Upper lobe of right lung (tissue), 1 donor: ENCODE results near the gene SEMA6B. TPM values are rescaled to one million over a fixed set of nuclear protein-coding genes. Genes with fewer than 3 reads are reported as not detected.
"Not testable (repeated sequence)": the region's sequence is repeated elsewhere in the genome, so short reads cannot be mapped to it uniquely, and the experiment has no call there.

Source experiments
- ATAC-seq: fragments of 200-7000 bp; cut with Tn5 transposase; one replicate; pipeline ENCODE4 v1.9.1; 2020; ENCODE audit warnings: mild to moderate bottlenecking, moderate library complexity
- DNase-seq: peaks from one replicate; pipeline ENCODE4 v3.0.0-alpha.2; 2020
- H3K27ac ChIP-seq: fragments of 200-600 bp; one replicate; pipeline ENCODE4 v1.8.0; 2022
- H3K27me3 ChIP-seq: fragments of 200-600 bp; one replicate; pipeline ENCODE4 v1.8.0; 2022; ENCODE audit warnings: mild to moderate bottlenecking
- H3K36me3 ChIP-seq: fragments of 200-600 bp; one replicate; pipeline ENCODE4 v1.8.0; 2022
- H3K4me1 ChIP-seq: fragments of 200-600 bp; one replicate; pipeline ENCODE4 v1.8.0; 2022
- H3K4me3 ChIP-seq: fragments of 200-600 bp; one replicate; pipeline ENCODE4 v1.8.0; 2022; ENCODE audit warnings: mild to moderate bottlenecking
- H3K9me3 ChIP-seq: fragments of 200-600 bp; one replicate; pipeline ENCODE4 v1.8.0; 2022
- intact Hi-C: fragments of 100-400 bp; cut with DNase I; formaldehyde crosslinking; loops from one replicate; pipeline ENCODE4 v1.11.0; 2022
- total RNA-seq: library from RNA; stranded (reverse); fragmentation: NEBNext Ultra II Directional; extraction: Animal tissue kit (Norgen Biotek cat#: 25700); gene quantifications from one replicate; pipeline ENCODE4 v1.2.1, GENCODE V29; 2021
- TF ChIP-seq, protein P1 (sequence below): fragments of 200-600 bp; IDR thresholded peaks from one replicate; pipeline ENCODE4 v1.8.0; 2022; ENCODE audit warnings: antibody characterized with exemption
- donor health status: DM: no; HTN: yes; CAD: no; lungs with severe emphysema.

The SEMA6B gene
- total RNA-seq, 1 donor from 2014 or later, result 20.3 TPM

DNA sequence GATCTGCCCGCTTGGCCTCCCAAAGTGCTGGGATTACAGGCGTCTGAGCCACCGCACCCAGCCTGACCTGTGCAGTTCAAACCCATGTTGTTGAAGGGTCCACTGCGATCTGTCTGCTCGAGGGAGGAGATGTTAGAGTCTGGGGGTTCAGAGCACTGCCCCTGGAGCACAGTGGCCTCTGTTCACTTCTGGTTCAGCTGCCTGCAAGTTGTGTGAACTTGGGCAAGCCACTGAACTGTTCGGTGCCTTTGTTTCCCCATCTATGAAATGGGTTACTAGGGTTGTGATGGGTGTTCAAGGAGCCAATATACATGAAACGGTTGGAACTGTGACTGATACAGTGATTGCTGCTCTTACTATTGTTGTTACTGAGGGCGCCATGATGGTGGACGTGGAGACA is 26.1 kb downstream of the SEMA6B start:
- Histone ChIP-seq H3K9me3 (no peaks in the 10 kb centered on the region), H3K4me3 (no peak overlapping the region), H3K27ac (no peak overlapping the region), H3K4me1 (peaks cover 14% of the 10 kb centered on the region), H3K36me3 (no peaks in the 10 kb centered on the region), H3K27me3 (no peaks in the 10 kb centered on the region)
- ATAC-seq, result no peak
- TF ChIP-seq, protein P1, sequence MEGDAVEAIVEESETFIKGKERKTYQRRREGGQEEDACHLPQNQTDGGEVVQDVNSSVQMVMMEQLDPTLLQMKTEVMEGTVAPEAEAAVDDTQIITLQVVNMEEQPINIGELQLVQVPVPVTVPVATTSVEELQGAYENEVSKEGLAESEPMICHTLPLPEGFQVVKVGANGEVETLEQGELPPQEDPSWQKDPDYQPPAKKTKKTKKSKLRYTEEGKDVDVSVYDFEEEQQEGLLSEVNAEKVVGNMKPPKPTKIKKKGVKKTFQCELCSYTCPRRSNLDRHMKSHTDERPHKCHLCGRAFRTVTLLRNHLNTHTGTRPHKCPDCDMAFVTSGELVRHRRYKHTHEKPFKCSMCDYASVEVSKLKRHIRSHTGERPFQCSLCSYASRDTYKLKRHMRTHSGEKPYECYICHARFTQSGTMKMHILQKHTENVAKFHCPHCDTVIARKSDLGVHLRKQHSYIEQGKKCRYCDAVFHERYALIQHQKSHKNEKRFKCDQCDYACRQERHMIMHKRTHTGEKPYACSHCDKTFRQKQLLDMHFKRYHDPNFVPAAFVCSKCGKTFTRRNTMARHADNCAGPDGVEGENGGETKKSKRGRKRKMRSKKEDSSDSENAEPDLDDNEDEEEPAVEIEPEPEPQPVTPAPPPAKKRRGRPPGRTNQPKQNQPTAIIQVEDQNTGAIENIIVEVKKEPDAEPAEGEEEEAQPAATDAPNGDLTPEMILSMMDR, result no peak
- intact Hi-C loops, result no loop called here
- no peak for DNase-seq

DNA sequence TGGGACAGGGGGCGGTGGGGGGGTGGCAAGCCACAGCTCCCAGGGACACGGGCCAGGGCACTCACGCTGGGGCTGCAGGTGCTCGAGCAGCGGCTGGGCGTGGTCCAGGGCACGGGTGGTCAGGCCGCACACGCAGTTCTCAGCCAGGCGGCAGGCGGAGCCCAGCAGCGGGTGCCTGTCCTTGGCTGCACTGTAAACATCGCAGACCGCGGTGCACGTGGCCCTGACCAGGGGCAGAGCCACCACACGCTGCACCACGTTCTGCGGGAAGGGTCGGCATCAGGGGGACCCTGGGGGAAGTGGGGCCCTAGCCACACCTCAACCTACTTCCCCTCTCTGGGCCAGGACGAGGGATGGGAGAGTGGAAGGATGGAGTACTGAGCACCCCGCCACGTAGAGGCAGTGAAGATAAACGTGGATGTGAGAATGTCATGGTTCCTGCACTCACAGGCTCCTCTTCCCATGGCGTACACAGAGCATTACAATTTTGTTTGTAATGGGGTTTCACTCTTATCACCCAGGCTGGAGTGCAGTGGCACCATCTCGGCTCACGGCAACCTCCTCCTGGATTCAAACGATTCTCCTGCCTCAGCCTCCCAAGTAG is 27.8 kb downstream of the SEMA6B start:
- intact Hi-C loops, result no loop called here
- ATAC-seq, result peak; percentile 12
- DNase-seq, result no peak
- Histone ChIP-seq H3K36me3 (no peaks in the 10 kb centered on the region), H3K4me3 (no peak overlapping the region), H3K4me1 (peaks cover 14% of the 10 kb centered on the region), H3K27ac (no peak overlapping the region), H3K9me3 (no peaks in the 10 kb centered on the region), H3K27me3 (no peaks in the 10 kb centered on the region)
- TF ChIP-seq, protein P1, result no peak

DNA sequence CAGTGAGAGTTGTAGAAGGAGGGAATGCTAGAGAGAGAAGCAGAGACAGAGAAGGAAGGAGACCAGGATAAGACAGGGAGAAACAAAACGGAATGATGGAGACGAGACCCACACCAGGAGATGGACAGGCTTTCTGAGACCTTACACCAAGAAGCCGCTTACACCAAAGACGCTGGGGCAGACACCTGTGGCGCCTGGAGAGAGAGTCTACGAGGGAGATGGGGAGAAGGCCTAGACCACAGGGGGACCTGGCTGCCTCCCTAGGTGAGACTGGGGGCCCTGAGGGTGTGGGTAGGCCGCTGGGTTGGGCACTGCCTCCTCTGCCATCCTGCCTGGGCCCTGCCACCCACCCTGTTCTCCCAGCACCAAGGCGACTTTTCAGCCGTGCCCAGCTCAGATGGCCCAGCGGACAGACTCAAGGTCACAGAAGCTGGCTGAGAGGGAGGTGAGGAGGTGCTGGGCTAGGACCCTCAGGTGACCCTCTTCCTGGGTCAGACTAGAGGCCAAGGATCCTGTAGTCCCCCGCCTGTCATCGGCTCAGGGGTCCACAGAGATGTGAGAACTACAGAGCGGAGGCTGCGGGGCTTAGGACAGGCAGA is 29.5 kb downstream of the SEMA6B start:
- Histone ChIP-seq H3K4me3 (no peak overlapping the region), H3K27me3 (no peaks in the 10 kb centered on the region), H3K27ac (no peak overlapping the region), H3K36me3 (no peaks in the 10 kb centered on the region), H3K4me1 (no peaks in the 10 kb centered on the region), H3K9me3 (no peaks in the 10 kb centered on the region)
- intact Hi-C loops, result no loop called here
- TF ChIP-seq, protein P1, result no peak
- no peak for DNase-seq
- ATAC-seq, result no peak

DNA sequence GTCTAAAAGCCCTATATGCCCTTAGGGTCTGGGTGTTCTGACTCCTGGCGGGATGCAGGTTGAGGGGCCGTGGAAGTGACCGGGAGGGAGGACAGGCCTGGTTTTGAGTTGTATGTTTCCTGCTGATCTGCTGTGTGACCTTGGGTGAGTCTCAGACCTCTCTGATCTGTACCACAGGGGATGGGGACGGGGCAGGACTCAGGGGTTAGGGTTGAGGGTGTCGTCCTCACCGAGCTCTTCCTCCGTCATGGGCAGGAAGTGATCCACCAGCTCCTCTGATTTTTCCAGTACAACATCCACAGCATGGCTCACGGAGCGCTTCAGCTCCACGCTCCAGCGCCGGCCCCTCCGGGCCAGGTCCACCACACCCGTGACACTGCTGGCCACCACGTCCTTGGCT is 30.6 kb downstream of the SEMA6B start:
- no peaks in the 10 kb centered on the region for H3K27me3 ChIP-seq

DNA sequence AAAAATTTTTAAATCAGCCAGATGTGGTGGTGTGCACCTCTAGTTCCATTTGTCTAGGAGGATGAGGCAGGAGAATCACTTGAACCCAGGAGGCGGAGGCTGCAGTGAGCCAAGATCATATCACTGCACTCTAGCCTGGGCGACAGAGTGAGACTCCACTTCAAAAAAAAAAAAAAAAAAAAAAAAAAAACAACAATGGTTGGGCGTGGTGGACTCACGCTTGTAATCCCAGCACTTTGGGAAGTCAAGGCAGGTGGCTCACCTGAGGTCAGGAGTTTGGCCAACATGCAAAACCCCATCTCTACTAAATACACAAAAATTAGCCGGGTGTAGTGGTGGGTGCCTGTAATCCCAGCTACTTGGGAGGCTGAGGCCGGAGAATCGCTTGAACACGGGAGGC is 32.1 kb downstream of the SEMA6B start:
- H3K9me3 ChIP-seq, intact Hi-C loops, H3K36me3 ChIP-seq, ATAC-seq, DNase-seq, H3K27me3 ChIP-seq, H3K27ac ChIP-seq, H3K4me1 ChIP-seq, H3K4me3 ChIP-seq: not testable (repeated sequence)

More for the DNA sequence above, 30.6 kb downstream of the SEMA6B start:
- H3K4me1 ChIP-seq, result no peaks in the 10 kb centered on the region
- no peak overlapping the region for H3K27ac ChIP-seq
- H3K9me3 ChIP-seq, result no peaks in the 10 kb centered on the region
- H3K4me3 ChIP-seq, result no peak overlapping the region
- DNase-seq, result no peak
- intact Hi-C loops, result no loop called here
- ATAC-seq, result no peak
- TF ChIP-seq, protein P1, result no peak
- H3K36me3 ChIP-seq, result no peaks in the 10 kb centered on the region

DNA sequence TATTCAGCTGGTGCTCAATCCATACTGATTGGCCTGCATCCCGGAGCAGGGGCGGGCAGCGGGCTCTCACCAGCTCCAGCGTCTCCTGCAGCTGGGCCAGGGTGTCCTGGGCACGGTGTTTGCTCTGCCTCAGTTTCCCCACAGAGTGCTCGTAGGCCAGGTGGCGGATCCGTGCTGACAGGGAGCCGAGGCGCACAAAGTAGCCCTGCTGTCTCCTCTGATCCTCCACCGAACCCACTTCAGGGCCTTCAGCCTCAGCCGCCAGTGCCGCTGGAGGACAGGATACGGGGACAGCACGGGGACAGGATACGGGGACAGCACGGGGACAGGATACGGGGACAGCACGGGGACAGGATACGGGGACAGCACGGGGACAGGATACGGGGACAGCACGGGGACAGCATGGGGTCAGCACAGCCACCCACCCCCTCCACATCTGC is 33.9 kb downstream of the SEMA6B start:
- no peak for DNase-seq
- TF ChIP-seq, protein P1, result no peak
- intact Hi-C loops, result no loop called here
- no peak overlapping the region for H3K4me3 ChIP-seq
- H3K4me1 ChIP-seq, result no peaks in the 10 kb centered on the region
- ATAC-seq, result no peak
- no peaks in the 10 kb centered on the region for H3K27me3 ChIP-seq
- no peaks in the 10 kb centered on the region for H3K36me3 ChIP-seq
- no peaks in the 10 kb centered on the region for H3K9me3 ChIP-seq
- no peak overlapping the region for H3K27ac ChIP-seq
